GM18502 (cell line): ENCODE results near the gene CASP2.
"Not testable (repeated sequence)": the region's sequence is repeated elsewhere in the genome, so short reads cannot be mapped to it uniquely, and the experiment has no call there.

ENCODE experiments used
- ATAC-seq: cut with Tn5 transposase; IDR thresholded peaks from one replicate; pipeline ENCODE4 v1.9.1; 2021; ENCODE audit warnings: mild to moderate bottlenecking; ENCODE audit not compliant: unreplicated experiment, poor library complexity

Gene CASP2

DNA sequence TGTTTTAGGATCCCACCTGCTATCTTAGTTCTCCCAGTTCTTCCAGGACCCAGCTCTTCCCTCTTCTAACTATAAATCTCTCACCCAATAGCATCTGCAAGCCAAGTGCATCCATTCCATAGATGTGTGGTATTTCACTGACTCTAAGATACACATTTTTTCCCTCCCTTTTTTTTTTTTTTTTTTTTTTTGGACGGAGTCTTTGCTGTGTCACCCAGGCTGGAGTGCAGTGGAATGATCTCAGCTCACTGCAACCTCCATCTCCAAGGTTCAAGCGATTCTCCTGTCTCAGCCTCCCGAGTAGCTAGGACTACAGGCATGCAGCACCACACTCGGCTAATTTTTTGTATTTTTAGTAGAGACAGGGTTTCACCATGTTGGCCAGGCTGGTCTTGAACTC is 1.7 kb downstream of the CASP2 start:
- ATAC-seq: not testable (repeated sequence)

DNA sequence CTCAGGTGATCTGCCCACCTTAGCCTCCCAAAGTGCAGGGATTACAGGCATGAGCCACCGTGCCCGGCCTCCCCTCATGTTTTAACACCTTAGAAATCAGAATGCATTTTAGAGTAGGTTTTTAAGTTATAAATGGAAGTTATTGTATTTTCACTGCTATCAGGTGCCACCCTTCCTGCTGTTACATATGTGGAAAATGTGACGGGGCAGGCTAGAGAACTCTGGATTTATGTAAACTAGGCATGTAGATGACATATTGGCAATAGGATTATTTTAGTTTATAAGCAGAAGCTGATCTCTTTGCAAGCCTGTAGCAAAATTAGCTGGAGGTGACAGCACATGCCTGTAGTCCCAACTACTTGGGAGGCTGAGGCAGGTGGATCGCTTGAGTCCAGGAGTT is 2.1 kb downstream of the CASP2 start:
- ATAC-seq: no peak

DNA sequence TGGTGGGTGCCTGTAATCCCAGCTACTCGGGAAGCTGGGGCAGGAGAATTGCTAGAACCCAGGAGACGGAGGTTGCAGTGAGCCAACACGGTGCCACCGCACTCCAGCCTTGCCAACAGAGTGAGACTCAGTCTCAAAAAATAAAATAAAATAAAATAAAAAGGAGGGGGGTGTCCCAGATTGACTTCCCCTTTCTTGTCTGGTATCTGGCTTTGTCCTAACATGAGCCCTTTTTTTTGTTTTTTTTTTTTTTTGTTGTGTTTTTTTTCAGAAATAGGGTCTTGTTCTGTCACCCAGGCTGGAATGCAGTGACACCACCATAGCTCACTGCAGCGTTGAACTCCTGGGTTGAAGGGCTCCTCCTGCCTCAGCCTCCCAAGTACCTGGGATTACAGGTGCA is 4.7 kb downstream of the CASP2 start:
- ATAC-seq: no peak

DNA sequence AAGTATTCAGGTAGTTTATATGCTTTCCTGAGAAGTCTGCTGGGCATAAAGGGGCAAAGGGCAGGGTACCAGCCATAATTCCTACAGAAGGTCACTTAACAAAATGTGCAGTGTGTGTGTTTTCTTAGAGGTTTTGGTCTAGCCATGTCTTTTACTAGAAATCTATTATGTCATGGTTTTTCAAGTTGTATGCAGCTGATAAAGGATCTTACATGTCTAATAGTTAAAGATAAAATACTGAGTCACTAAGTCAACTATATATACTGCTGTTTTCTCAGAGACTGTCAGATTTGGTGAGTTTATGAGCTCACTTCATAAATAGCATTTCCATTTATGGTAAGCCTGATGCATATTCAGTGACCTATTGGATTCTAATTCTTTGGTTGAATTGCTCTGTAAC is 7.7 kb downstream of the CASP2 start:
- ATAC-seq: no peak

DNA sequence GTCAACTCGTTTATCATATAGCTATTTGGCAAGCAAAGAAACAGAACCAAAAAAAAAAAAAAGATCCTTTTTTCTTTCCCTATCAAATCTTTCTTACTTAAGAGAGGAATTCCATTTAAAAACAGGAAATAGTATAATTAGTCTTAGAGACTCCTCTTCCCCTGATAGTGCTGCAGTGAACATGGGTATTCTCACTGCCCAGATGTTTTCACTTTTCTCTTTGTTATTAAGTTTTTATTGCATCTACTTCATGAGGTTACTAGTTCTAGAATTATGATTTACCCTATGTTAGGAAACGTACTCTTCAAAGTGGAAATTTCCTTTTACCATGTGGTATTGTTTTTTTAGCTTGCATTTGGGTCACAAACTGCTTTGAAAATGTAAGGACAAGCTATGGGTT is 8.5 kb downstream of the CASP2 start:
- ATAC-seq: no peak

DNA sequence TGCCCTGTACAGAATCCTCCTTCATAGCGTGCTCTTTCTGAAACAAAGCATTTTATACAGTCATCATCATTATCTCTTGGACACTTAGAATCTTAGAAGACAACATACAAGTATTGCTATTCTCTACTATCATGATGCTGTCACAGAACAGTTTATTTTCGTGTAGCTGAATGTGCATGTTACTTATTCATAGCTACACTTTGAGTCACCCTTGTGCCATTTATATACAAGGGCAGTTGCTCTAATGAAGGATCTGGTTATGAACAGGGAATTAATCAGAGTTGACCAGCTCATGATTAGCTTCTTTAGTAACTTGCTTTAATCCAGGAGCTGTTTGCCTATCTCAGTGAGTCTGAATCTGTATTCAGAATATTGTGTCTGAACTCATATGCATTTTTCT is 11.2 kb downstream of the CASP2 start:
- no peak for ATAC-seq

DNA sequence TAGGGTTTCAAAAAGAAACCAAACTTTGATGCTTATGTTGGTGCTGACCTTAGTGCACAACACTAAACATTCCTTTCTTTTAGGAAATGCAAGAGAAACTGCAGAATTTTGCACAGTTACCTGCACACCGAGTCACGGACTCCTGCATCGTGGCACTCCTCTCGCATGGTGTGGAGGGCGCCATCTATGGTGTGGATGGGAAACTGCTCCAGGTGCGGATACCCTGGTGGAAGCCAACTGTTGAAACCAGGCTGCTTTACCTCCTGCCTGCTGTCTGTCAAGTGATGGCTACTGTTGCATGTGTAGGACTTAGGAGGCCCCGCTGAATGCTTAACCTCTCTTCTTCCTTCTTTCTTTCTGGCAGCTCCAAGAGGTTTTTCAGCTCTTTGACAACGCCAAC is 11.7 kb downstream of the CASP2 start:
- peak; percentile 64 for ATAC-seq

DNA sequence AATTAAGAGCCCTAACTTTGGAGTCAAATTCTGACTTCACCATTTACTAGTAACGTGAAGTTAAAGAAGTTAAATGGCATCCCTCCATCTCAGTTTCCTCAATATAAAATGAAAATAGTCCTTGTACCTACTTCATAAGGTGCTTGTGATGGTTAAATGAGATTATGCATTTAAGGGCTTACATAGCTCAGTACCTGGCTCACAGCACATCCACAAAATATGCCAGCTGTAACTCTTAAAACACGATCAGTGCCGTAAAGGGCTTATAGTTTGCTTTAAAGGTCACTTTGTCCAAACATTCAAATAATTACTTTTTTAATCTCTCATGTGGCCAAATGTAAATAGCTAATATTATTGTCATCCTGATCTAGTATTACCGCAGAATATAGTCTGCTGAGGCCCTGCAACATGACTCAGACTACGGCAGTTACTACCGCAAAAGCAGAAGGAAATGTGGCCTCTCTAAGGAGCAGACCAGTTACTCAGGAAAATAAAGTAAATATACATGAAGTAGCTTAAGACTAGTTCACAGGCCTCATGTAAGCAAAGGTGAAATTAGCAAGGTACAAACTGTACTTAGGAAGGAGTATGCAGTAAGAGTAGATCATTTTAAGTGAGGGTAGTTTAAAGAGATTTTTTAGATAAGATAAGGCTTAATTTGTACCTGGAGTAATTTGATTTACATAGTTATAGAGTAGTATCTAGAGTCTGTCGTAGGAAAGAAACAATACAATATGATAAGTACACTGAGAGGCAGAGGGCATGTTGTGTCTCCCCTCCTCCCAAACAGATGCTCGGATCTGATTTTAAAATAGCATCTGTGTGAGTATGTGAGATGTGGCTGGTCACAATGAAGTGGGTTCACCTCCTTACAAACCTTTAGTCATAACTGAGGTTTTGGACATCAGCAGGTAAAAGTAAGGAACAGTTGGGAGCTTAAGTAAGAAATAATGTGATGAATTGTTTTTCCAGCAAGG is 13.1 kb downstream of the CASP2 start:
- no peak for ATAC-seq

DNA sequence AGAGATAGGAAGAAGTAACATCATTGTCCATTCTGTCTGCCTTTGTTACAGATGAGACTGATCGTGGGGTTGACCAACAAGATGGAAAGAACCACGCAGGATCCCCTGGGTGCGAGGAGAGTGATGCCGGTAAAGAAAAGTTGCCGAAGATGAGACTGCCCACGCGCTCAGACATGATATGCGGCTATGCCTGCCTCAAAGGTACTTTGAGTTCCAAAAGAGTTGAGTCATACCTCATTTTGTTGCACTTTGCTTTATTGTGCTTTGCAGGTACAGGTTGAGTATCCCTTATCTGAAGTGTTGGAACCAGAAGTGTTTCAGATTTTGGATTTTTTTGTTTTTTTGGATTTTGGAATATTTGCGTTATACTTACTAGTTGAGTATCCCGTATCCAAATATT is 15.6 kb downstream of the CASP2 start:
- ATAC-seq: no peak

DNA sequence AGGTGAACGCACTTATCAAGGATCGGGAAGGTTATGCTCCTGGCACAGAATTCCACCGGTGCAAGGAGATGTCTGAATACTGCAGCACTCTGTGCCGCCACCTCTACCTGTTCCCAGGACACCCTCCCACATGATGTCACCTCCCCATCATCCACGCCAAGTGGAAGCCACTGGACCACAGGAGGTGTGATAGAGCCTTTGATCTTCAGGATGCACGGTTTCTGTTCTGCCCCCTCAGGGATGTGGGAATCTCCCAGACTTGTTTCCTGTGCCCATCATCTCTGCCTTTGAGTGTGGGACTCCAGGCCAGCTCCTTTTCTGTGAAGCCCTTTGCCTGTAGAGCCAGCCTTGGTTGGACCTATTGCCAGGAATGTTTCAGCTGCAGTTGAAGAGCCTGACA is 16.8 kb downstream of the CASP2 start:
- no peak for ATAC-seq

DNA sequence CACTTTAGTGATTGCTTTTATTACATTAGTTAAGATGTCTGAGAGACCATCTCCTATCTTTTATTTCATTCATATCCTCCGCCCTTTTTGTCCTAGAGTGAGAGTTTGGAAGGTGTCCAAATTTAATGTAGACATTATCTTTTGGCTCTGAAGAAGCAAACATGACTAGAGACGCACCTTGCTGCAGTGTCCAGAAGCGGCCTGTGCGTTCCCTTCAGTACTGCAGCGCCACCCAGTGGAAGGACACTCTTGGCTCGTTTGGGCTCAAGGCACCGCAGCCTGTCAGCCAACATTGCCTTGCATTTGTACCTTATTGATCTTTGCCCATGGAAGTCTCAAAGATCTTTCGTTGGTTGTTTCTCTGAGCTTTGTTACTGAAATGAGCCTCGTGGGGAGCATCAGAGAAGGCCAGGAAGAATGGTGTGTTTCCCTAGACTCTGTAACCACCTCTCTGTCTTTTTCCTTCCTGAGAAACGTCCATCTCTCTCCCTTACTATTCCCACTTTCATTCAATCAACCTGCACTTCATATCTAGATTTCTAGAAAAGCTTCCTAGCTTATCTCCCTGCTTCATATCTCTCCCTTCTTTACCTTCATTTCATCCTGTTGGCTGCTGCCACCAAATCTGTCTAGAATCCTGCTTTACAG is 17.4 kb downstream of the CASP2 start:
- ATAC-seq: peak; percentile 52

DNA sequence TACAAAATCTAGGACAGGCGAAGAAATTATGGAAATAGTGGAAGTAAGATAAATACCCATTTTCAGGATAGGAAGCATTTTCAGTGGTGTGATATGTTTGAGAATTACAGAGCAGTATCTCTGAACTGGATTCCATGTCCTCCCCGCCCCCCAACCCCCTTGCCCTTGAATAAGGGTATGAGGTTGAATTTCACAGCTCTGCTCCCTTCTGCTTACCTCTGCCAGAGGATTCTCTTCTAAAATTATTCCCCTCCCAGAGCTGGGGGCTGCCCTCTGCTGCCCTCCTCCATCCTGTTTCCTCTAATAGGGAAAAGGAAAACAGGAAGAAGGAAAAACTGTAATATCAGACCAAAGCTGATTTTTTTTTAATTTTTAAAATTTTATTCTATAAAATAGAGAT is 20.5 kb downstream of the CASP2 start:
- no peak for ATAC-seq

DNA sequence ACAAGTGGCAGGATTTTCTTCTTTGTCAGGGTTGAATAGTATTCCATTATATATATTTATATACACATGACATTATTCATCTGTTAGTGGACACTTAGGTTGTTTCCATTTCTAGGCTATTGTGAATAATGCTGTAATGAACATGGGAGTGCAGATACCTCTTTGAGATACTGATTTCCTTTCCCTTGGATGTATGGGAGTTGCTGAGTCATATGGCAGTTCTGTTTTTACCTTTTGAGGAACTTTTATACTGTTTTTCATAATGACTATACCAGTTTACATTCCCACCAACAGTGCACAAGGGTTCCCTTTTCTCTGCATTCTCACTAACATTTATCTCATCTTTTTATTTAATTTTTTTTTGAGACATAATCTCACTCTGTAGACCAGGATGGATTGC is 26.0 kb downstream of the CASP2 start:
- no peak for ATAC-seq

DNA sequence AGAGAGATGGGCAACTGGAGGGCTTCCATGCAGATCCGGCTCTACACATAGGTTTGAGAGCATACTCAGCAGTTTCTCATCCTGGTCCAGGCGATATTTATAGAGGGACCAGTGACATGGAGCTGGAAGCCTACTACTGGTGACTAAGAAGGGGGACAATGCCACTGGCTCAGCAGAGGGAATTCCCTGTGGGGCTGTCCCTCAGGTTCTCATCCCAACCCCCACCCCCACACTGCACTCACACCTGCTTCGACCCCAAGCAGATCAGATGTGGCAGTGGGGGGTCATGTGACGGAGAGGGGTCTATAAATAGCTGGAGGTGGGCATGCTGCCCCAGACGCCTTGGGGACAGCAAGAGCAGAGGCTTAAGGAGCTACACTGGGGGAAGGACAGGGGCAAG is 27.6 kb downstream of the CASP2 start, which contains the start of gene CLCN1:
CLCN1 (plus strand) TSS at position 336 of the 400 bp plus-strand sequence. CDS start 102 bp downstream, outside the sequence.
- no peak for ATAC-seq

DNA sequence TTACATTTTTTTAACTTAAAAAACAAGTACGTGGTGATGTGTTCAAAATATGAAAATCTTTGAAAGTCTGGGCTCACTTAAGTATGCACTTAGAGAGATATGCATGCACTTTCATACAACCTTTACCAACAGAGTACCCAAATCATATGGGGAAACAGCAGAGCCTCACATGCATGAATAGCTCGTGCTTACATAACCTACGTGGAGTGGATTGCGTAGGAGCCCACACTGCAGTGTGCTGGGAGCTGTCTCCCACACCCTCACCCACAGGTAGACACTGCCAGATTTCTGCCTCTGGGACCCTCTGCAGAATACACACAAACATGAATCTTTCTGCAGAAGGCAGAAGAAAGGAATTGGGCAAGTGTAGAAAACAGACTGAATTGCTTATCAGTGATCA is 28.3 kb downstream of the CASP2 start:
- ATAC-seq: no peak

DNA sequence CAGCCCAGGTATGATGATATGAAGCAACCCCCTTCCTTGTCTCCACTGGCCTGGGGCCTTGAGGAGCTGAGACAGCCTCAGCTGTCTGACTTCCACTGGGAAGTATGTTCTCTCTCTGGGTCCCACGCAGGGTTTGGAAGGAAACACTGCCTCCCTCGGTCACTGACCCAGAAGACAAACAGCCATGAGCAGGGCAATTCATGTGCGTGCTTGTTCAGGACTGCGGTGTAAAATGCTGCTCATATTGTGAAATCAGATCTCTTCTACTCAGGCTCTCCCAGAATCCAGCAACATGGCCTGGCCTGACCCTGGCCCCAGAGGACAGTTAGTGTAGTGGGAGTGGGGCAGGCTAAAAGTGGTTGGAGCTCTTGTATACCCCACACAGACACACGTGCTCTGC is 30.5 kb downstream of the CASP2 start:
- no peak for ATAC-seq

DNA sequence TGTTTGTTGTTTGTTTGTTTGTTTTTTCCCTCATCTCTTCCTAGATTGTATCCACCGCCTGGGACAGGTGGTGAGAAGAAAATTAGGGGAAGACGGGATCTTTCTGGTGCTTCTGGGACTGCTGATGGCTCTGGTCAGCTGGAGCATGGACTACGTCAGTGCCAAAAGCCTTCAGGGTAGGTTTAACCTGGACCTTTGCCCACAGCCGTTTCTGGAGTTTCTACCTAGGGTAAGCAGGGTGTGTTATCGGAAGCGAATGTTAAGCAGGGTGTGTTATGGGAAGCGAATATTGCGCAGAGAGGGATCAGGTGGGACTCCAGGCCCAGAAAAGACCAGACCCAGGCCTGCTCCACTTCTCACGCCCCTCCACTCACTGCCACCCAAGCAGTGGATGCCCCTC is 32.5 kb downstream of the CASP2 start:
- no peak for ATAC-seq

DNA sequence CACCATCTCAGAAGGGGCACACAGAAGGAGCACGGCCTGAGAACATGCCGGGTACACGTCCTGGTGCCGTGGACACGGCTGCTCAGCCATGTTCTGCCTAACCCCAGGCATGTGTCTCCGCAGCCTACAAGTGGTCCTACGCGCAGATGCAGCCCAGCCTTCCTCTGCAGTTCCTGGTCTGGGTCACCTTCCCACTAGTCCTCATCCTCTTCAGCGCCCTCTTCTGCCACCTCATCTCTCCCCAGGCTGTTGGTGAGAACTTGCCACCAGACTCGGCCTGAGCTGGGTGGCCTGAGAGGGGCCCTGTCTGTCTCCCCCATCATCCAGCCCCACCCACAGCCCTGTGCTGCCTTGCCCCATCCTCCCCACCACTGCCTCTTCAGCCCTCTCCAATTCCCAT is 33.1 kb downstream of the CASP2 start:
- no peak for ATAC-seq

DNA sequence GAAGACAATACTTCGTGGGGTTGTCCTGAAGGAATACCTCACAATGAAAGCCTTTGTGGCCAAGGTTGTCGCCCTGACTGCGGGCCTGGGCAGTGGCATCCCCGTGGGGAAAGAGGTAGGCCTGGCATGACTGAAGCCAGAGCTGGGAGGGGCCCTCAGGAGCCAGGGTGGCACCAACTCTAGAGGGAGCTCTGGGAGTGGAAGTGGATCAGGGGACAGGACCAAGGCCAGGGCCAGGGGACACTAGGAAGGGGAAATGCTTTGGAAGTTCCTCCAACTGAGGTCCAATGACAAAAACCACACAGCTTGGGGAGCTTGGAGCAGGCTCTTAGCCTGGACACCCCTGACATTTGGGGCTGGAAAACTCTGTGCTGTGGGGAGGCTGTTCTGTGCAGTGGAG is 33.6 kb downstream of the CASP2 start:
- ATAC-seq: no peak

DNA sequence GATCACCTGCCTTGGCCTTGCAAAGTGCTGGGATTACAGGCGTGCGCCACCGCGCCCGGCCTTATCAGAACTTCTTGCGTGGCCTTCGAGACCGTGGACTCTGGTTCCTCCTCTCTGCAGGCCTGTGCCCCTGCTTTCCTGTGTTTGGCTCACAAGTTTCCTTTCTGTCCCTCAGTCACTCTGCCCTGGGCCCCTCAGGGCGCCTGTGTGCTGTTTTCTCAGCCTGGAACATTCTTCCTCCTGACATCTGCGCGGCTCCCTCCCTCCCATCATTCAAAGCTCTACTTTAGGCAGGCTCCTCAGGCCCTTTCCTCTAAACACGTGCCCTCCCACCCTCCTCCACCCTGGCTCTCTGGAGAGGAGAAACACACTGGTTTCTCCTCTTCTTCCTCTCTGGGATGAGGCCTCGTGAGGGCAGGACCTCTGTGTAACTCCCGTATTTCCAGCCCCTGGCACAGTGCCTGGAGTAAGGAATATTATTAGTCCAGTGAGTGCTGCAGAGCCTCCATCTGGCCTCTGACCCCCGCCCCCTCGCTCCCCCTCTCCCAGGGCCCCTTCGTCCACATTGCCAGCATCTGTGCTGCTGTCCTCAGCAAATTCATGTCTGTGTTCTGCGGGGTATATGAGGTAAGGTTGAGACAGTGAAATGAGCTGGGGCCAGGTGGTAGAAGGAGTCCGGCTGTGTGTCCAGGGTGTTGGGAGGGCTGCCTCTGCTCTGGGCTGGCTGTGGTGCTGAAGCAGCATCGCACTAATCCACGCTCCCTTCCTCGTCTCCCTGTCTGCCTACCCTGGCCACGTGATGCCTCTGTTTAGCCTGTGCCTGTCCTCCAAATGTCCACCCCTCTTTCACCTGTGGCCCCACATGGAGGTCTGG is 34.8 kb downstream of the CASP2 start:
- ATAC-seq: no peak

DNA sequence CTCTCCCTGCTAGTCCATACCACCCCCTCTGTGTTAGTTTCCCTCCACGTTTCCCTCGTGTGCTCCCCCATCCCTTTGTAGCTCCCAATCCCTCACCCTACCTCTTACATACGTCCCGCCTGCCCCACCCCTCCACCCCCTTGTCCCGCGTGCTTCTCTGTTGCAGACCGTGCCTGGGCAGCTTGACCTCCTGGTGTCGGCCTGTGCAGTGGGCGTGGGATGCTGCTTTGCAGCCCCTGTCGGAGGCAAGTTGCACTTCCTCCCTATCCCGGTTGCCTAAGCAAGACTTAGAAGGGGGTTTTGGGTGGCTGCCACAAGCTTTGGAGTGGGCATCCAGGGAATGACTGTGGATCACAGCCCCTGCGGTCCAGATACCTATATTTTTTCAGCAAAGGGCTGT is 35.5 kb downstream of the CASP2 start:
- no peak for ATAC-seq
